Urothelium cell line (cell line): ENCODE measurements around the gene CDIPT.
"Not testable (repeated sequence)": the region's sequence is repeated elsewhere in the genome, so short reads cannot be mapped to it uniquely, and the experiment has no call there.

ENCODE experiments used
- DNase-seq: peaks from one replicate; pipeline ENCODE4 v3.0.0; 2011; ENCODE audit warnings: low spot score, mixed read lengths
- FAIRE-seq: peaks from 2 replicates; lab custom pipeline; 2011; peaks lifted over from hg19 to GRCh38; lab: Jason Lieb, UNC

The CDIPT gene

DNA sequence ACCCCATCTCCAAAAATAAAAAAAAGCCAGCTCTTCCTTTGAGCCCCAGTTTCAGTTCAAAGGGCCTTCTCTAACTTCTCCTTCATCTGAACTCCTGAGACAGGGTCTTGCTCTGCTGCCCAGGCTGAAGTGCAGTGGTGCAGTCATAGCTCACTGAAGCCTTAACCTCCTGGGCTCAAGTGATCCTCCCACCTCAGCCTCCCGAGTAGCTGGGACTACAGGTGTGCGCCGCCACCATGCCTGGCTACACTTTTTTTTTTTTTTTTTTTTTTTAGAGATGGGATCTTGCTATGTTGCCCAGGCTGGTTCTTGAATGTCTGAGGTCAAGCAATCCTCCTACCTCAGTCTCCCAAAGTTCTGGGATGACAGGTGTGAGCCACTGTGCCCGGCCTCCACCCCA lies 29.8 kb downstream of the CDIPT start:
- not testable (repeated sequence) for DNase-seq, FAIRE-seq

DNA sequence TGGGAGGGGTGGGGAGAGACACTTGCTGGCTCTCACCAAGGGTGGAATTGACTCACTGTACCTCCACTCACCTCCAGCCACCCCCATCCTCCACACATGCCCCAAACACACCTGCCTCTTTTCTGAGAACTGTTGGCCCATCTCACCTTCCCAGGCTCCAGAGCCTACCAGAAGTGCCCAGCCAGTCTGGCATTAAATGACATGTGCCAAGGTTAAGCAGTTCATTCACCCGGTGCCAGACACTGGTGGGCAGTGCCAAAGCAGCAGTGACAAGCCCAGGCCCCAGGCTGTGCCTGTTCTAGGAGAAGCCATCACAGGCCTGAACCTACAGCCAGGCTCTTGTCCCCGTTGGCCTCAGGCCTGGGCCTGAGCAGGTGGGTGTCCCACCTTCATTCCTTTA lies 31.5 kb downstream of the CDIPT start:
- DNase-seq (no peak), FAIRE-seq (no peak)

DNA sequence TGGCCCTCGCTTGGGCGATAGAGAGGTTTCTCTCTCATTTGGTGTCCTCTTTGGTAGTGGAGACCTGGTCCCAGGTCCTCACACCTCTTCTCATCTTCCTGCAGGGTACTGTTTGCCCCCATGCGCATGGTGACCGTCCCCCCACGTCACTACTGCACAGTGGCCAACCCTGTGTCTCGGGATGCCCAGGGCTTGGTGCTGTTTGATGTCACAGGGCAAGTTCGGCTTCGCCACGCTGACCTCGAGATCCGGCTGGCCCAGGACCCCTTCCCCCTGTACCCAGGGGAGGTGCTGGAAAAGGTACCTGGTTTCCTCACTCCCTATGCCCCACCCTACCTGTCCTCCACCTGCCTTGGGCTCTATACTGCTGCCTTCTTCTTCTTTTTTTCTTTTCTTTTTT lies 32.3 kb downstream of the CDIPT start:
- DNase-seq (no peak), FAIRE-seq (no peak)

DNA sequence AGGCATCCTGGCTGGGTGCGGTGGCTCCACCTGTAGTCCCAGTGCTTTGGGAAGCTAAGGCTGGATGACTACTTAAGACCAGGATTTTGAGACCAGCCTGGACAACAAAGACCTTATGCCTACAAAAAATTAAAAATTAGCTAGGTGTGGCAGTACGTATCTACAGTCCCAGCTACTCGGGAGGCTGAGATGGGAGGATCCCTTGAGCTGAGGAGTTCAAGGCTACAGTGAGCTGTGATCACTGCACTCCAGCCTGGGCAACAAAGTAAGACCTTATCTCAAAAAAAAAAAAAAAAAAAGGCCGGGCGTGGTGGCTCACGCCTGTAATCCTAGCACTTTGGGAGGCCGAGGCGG lies 36.7 kb downstream of the CDIPT start:
- FAIRE-seq (no peak), DNase-seq (no peak)

DNA sequence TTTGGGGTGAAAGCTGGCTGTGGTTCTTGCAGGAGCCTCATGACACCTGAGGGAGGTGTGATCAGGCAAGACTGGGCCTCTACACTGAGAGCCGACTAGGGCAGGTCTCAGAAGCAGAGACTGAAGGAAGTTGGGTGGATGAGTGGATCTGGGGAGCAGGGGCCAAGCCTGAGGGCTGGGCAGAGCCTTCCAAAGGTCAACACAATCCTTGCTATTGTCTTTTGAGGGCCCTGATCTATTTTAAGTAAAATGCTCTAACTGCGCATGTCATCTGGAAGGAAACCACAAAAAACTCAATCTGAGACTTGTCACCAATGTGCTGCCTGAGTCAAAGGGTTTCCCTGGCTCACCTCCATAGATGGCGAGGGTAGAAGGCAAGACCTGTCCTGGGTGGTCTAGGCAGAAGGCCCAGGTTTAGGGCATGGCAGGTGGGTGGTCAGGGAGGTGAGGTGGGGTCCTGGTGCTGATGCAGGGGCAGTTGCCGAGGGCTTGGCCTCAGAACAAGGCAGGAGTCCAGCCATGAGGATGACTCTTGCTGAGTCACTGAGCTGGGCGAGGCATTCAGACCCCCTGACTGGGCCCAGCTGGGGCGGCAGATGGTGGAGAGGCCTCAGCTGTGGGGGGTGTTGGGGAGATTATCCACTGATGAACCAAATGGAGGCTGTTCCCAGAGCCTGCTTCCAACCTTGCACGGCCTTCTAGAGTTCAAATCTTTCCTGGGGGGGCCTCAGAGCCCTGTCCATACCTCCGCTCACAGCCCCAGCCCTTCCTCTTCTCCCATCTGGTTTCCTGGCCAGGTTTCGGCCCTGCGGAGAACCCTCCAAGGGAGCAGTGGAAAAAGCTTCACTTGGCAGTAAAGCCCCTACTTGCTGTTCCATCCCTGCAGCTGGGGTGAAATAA lies 37.6 kb downstream of the CDIPT start:
- FAIRE-seq (no peak), DNase-seq (peak; percentile 60)

DNA sequence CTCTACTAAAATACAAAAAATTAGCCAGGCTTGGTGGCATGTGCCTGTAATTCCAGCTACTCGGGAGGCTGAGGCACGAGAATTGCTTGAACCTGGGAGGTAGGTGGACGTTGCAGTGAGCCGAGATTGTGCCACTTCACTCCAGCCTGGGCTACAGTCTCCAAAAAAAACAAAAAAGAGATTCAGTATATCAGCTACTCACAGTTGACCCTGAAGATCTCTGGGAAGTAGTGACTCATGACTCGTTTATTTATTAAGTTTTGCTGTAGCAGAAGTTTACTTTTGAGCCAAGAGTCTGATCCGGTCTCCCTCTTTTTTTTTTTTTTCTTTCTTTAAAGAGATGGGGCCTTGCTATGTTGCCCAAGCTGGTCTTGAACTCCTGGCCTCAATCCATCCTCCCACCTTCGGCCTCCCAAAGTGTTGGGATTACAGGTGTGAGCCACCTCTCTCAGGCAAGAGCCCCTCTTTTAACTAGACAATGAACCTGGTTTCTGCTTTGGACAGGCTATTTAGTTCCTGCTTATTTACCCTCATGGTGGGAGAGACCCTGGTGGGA lies 38.4 kb downstream of the CDIPT start:
- no peak for FAIRE-seq
- no peak for DNase-seq

DNA sequence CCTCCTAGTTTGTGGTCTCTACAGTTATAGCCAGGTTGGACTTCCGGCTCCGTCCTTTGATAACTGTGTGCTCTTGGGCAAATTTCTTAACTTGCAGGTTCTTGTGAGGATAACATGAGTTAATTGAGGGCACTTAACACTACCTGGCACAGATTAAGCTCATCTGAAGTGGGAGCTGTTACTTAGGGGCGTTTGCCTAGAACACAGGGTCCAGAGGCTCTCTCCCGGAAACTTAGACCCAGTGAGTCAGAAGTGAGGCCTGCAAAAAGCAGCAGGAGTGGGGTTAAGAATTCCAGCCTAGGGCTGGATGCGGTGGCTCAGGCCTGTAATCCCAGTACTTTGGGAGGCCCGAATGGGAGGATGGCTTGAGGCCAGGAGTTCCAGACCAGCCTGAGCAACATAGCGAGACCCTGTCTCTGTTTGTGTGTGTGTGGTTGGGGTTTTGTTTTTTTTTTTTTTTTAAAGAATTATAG lies 41.3 kb downstream of the CDIPT start:
- DNase-seq: no peak
- no peak for FAIRE-seq

DNA sequence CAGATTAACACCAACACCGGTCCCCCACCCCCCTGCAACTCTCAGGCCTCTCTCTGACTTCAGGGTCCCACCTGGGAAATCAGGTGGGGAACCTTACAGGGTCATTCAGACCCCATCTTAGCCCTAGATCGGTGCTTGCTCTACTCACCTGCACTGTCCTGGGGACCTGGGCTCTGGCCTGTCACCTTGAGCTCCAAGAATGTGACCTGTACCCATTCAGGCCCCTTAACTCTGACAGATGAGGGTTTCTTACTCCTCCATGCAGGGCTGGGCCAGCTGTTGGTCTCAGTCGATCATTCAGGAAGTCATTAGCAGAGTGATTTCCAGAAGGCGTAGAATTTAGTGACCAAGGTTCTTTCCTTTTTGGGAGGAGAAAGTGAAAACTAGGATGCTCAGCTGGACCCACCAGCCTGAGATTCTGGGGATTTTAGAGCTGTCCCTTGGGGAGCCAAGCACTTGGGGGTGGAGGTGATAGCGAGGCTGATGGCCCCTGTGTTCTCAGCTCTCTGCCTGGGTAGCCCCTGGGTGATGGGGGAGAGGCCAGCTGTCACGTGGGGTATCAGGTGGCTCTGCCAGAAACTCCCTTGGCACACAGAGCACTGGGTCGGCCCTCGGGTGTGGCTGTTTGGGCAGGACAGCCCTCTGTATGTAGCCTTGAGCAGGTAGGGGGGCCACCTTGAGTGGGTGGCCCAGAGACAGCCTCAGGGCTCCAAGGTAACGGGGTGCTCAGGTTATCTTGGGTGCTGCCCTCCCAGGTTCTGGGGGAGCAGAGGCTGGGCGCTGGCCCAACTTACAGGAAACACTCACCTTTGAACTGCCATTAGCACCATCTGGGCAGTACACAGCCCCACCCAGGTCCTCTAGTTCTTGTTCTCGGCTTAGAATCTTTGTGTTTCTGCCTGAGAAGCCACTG lies 42.0 kb downstream of the CDIPT start:
- FAIRE-seq (no peak), DNase-seq (no peak)

DNA sequence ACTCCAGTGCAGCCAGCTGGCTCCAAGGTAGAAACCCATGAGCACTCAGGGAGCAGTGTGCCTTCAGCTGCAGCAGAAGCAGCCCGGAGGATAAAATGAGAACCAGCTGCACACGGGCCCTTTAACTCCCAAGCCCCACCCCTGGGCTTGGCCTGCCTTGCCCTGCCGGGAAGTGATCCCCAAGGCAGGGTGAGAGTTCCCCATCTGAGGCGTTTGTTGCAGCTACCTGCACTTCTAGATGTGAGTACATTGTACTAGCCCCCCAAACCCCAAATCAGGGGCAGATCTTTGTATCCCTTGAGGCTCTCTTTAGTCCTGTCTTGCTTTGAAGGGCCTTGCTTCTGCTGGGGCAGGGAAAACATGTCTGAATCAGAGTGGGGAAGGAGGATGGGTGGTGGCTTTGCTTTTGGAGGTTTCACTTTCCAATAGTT lies 42.7 kb downstream of the CDIPT start, which contains the start of gene MVP:
MVP (plus strand) TSS at position 192 of the 431 bp plus-strand sequence. CDS start 10,088 bp downstream, outside the sequence.
- FAIRE-seq (no peak), DNase-seq (no peak)

DNA sequence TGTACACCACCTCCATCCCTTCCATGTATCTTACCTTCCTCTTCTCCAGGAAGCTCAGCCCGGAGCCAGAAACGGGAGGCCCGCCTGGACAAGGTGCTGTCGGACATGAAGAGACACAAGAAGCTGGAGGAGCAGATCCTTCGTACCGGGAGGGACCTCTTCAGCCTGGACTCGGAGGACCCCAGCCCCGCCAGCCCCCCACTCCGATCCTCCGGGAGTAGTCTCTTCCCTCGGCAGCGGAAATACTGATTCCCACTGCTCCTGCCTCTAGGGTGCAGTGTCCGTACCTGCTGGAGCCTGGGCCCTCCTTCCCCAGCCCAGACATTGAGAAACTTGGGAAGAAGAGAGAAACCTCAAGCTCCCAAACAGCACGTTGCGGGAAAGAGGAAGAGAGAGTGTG lies 43.5 kb downstream of the CDIPT start:
- DNase-seq: no peak
- no peak for FAIRE-seq

DNA sequence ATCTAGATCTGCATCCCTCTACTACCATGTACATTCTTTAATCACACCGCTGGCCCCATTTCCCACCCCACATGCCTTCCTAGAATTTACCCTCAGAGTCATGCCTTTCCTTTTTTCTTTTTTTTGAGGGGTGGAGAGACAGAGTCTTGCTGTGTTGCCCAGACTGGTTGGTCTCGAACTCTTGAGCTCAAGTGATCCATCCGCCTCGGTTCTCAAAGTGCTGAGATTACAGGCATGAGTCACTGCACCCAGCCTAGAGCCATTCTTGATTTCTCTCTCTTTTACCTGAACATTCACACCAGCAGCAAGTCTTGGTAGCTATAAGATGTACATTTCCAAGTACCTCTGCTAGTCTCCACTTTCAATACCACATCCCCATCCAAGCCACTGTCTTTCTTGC lies 44.9 kb downstream of the CDIPT start:
- FAIRE-seq: no peak

DNA sequence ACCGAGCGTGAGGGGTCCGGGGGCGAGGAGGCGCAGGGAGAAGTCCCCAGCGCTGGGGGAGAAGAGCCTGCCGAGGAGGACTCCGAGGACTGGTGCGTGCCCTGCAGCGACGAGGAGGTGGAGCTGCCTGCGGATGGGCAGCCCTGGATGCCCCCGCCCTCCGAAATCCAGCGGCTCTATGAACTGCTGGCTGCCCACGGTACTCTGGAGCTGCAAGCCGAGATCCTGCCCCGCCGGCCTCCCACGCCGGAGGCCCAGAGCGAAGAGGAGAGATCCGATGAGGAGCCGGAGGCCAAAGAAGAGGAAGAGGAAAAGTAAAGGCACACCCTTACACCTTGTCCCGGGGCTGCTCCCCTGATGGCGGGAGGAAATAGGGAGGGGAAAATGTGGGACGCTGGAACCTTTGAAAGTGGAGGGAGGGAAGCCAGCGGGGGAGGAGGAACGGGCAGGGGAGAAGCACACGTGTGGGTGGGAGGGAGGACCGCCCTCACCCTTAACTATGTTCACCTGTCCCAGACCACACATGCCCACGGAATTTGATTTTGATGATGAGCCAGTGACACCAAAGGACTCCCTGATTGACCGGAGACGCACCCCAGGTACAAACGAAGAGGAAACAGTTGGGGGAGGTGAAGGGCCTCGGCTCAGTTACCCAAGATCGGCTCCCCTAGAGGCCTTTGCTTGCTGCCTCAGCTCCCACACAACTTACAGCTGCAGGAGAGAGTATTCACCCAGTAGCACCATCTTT lies 46.2 kb downstream of the CDIPT start:
- DNase-seq (peak; percentile 61), FAIRE-seq (no peak)

More for the DNA sequence above, 44.9 kb downstream of the CDIPT start:
- no peak for DNase-seq

DNA sequence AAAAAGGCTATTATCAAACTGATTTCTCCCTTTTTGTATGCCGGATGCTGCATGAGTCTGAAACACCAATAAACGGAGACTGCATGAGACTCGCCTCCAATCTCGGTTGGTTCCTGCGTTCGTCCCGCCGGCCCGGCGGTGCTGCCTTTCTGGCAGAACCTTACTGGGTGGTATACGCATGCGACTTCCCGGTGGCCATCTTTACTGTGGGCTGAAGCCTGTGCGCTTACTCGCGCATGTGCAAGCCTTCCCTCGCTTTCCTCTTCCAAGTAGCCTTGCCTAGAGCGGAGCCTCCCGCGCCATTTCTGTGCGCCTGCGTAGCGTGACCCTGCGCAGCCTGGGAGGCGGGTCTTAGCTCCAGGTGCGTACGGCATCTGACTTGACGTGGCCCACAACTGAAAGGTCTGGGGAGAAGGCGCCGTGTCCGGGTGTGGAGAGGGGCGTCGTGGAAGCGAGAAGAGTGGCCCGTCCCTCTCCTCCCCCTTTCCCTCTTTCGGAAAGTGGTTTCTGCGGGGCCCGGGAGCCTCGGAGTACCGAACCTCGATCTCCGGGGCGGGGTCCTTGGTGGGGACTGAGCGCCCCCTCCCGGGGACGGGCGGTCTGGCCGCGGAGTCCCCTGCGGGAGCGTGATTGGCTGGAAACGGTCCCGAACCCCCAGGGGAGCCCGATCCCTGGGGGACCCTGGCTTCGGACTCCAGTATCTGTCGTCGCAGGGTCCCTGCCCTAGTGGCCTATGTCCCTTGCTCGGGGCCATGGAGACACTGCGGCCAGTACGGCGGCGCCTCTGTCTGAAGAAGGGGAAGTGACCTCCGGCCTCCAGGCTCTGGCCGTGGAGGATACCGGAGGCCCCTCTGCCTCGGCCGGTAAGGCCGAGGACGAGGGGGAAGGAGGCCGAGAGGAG lies 47.0 kb downstream of the CDIPT start, which contains the start of gene PAGR1:
PAGR1 (plus strand) TSS at position 360 of the 901 bp plus-strand sequence; CDS start at position 734, 374 bp downstream.
- FAIRE-seq: peak; percentile 68

DNA sequence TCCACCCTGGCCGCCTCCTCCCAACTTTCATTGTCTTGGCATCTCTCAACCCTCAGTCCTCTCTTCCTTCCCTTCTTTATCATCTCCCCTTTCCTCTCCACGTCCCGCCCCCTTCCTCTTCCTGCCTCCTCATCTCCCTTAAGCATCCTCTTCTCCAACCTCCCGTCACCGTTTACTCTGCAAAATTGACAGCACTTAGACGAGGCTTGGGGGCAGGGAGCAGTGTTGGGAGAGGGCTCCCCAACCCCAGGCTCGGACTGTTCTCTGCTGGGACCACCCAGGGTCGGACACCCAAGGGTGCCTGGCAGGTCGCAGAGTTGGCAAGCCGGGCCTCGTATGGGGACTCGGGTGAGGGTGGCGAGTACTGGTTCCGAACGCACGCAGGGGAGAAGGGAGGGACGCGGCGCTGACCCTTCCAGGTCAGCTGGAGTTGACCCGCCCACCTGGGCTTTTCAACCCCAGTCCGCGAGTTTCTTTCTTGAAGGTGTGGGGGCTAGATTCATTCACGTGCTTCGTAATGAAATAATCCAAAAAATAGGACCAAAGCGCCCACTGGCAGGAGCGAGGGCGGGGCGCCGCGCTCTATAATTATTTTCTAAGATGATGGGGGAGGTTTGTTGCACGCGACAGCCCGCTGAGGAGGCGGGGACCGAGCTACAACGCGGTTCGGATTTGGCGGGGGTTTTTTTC lies 47.8 kb downstream of the CDIPT start:
- FAIRE-seq (no peak), DNase-seq (no peak)

More for the DNA sequence above, 47.0 kb downstream of the CDIPT start, which contains the start of gene PAGR1:
- DNase-seq: peak; percentile 91

DNA sequence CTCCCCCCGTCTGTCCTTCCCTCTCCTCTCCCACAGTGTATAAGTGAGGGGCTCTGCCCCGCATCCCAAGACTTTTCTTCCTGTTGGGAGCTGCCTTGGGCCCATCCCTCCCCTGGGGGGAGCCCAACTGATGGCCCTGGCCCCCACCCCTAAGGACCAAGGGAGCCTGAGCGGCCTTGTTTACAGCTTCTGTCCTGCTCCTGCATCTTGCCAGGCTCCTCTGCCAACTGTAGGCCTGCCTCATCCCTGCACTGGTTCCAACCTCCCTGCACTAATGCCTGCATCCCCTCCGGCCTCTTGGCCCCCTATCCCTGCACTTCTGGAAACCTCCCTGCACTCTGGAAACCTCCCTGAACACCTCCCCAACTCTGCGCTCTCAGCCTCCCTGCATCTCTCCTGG lies 48.4 kb downstream of the CDIPT start:
- no peak for DNase-seq
- FAIRE-seq: no peak

DNA sequence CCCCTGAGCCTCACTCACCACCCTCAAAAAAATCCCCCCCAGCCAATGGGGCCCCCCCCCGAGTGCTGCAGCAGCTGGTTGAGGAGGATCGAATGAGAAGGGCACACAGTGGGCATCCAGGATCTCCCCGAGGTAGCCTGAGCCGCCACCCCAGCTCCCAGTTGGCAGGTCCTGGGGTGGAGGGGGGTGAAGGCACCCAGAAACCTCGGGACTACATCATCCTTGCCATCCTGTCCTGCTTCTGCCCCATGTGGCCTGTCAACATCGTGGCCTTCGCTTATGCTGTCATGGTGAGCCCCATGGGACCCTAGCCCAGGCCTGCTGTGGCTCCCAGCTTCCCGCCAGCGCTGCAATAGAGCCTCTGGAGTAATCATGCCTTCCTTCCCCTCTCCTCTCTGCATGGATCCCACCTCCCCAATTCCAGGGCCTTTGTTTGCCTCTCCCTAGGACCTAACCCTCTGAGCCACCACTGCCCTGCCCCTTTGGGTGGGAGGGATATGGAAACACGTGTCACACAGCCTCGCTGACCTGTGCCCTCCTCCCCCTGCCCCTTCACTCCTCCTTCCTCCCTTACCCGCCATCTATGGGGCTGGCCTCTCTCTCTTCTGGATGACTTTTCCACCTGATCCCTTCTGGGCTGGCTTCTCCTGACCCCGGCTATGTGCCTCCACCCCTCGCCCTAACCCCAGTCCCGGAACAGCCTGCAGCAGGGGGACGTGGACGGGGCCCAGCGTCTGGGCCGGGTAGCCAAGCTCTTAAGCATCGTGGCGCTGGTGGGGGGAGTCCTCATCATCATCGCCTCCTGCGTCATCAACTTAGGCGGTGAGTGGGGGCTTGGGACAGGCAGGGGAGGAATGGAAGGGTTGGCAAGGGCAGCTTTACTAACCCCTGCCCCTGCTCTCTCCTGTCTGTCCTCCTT lies 49.1 kb downstream of the CDIPT start:
- DNase-seq (no peak), FAIRE-seq (no peak)
